ENCODE measurements around the gene ABCB6.

DNA sequence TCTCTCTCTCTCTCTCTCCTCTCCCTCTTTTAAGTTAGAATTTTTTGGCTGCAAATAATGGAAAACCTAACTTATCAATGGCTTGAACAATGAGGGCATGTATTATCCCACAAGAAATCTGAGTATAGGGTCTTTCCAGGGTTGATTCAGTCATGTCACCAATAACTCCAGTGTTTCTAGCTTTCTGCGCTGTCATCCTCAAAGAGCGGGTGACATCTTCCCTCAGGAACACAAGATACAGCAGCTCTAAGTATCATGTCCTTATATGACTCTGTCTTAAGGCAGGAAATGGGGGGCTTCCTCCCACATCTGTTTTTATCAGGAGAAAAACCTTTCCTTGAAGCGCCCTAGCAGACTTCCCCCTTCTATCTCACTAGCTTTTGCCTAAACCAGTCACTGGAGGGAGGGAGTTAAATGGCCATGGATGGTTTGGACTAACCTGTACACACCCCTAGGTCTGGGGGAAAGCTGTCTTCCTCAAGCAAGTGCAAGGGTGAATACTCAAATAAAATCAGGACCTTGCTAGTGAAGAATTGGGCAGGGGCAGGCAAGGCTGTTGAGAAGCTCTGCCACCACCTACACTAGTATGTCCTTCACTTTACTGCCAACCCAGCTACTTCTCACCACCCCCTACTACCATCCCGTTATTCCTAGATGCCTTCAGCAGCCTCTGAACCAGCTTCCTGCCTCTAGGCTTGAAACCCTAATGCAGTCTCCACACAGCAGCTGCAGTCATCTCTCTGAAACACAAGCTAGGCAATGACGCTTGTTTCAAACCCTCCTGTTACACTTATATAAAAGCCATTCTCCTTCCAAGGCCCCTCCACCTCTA, 42.5 kb upstream of the ABCB6 start:
- TF ChIP-seq, protein P1, sequence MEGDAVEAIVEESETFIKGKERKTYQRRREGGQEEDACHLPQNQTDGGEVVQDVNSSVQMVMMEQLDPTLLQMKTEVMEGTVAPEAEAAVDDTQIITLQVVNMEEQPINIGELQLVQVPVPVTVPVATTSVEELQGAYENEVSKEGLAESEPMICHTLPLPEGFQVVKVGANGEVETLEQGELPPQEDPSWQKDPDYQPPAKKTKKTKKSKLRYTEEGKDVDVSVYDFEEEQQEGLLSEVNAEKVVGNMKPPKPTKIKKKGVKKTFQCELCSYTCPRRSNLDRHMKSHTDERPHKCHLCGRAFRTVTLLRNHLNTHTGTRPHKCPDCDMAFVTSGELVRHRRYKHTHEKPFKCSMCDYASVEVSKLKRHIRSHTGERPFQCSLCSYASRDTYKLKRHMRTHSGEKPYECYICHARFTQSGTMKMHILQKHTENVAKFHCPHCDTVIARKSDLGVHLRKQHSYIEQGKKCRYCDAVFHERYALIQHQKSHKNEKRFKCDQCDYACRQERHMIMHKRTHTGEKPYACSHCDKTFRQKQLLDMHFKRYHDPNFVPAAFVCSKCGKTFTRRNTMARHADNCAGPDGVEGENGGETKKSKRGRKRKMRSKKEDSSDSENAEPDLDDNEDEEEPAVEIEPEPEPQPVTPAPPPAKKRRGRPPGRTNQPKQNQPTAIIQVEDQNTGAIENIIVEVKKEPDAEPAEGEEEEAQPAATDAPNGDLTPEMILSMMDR (IDR thresholded peaks at IDR 0.05; ENCODE audit: borderline replicate concordance, extremely low read depth, low read length, poor library complexity, severe bottlenecking), result no peak
- no peak for TF ChIP-seq EZH2 (IDR thresholded peaks at IDR 0.05; ENCODE audit: borderline replicate concordance, low read depth, low read length, severe bottlenecking)

Data from DND-41 (cell line).